Measurements from ENCODE around the gene C19orf81. TPM values are rescaled to one million over a fixed set of nuclear protein-coding genes. Genes with fewer than 3 reads are reported as not detected.

Gene C19orf81
- total RNA-seq, 1 donor from 2014 or later: 2.1 TPM

- intact Hi-C loops (cut with DNase I): no loop called here
- DNase-seq (ENCODE audit: low spot score): no peak
These were observed 53.1 kb downstream of the C19orf81 start for GRCh38 chr19:50702158-50702870.

DNA sequence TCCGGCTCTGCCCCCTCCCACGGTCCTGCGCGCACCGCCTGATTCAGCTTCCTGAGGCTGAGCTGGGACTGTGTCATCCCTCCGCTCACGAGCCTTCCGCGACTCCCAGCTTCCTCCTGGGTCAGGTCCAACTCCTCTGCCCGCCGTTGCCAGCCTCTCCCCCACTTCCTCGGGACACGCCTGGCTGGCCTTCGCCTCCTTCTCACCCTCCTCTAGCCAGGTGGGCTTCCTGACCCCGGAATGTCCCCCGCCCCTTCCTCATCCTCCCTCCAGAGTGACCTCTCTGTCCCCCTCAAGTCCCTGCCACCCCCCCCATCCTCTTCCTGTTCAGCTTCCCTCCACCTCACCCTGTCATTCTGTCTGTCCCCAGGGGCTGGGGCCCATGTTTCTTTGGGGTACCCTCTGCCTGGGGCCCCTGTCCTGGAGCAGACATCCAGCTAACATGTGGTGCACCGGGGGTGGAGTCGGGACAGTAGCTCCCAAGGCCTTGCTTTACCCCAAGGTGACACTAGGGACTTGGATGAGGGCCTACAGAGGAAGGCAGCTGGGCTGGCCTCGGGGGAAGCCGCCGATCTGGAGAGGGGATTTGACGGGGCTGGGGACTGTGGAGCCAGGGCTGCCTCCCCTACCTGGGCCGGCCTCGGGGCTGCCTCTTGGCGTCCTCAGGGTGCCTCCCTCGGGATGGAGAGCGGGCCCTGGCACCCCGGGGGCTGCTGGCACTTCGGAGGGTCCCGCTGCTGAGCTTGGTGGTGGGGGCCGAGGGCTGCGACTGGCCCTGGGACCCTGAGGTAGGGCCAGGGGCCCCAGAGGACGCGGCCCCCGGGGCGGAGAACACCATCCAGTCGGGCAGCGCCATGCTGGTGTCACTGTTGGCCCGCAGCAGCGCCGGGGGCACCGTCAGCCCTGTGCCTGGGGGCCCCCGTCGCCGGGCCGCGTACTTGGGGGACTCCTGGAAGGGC is 53.9 kb downstream of the C19orf81 start:
- DNase-seq (ENCODE audit: low spot score): no peak
- intact Hi-C loops (cut with DNase I): no loop called here

GRCh38 chr19:50703915-50704796 is 54.9 kb downstream of the C19orf81 start:
- intact Hi-C loops (cut with DNase I): loop anchor here (2.0 kb wide), 1 partner anchor 79 kb away; no protein-coding TSS in a partner anchor
- DNase-seq (ENCODE audit: low spot score): no peak

- DNase-seq (ENCODE audit: low spot score): no peak
- intact Hi-C loops (cut with DNase I): loop anchor here (2.0 kb wide), 1 partner anchor 77 kb away; no protein-coding TSS in a partner anchor
These were observed 56.3 kb downstream of the C19orf81 start for GRCh38 chr19:50705422-50706019.

GRCh38 chr19:50706387-50706786 is 57.1 kb downstream of the C19orf81 start:
- DNase-seq (ENCODE audit: low spot score): no peak
- intact Hi-C loops (cut with DNase I): no loop called here

- DNase-seq (ENCODE audit: low spot score): no peak
- intact Hi-C loops (cut with DNase I): no loop called here
These were observed 59.1 kb downstream of the C19orf81 start for GRCh38 chr19:50708179-50708879.

Other genes with a start within 250 kb of the C19orf81 start
- gene SPIB, start 230.5 kb upstream of the C19orf81 start, total RNA-seq: not detected
- not detected for gene MYBPC2, start 216.6 kb upstream of the C19orf81 start, total RNA-seq
- gene EMC10, start 172.9 kb upstream of the C19orf81 start, total RNA-seq: 106 TPM
- gene GARIN5A, start 172.6 kb upstream of the C19orf81 start, total RNA-seq: 1.1 TPM
- 36.1 TPM for gene JOSD2, start 138.3 kb upstream of the C19orf81 start, total RNA-seq
- not detected for gene ASPDH, start 135.5 kb upstream of the C19orf81 start, total RNA-seq
- gene LRRC4B, start 81.0 kb upstream of the C19orf81 start, total RNA-seq: 0.81 TPM
- not detected for gene SYT3, start 9.6 kb upstream of the C19orf81 start, total RNA-seq
- 1.3 TPM for gene SHANK1, start 70.4 kb downstream of the C19orf81 start, total RNA-seq
- 5.1 TPM for gene CLEC11A, start 73.9 kb downstream of the C19orf81 start, total RNA-seq
- gene GPR32, start 121.0 kb downstream of the C19orf81 start, total RNA-seq: not detected
- not detected for gene ACP4, start 141.0 kb downstream of the C19orf81 start, total RNA-seq
- not detected for gene KLK1, start 174.3 kb downstream of the C19orf81 start, total RNA-seq
- not detected for gene KLK15, start 184.1 kb downstream of the C19orf81 start, total RNA-seq
- gene KLK3, start 205.5 kb downstream of the C19orf81 start, total RNA-seq: not detected
- not detected for gene KLK2, start 224.0 kb downstream of the C19orf81 start, total RNA-seq

All from cardiac septum (tissue), 1 donor.